Islet of Langerhans (tissue), 1 donor: ENCODE measurements around the gene RTF1.

ENCODE experiments used
- FAIRE-seq: peaks from one replicate; lab custom pipeline; 2011; peaks lifted over from hg19 to GRCh38; lab: Jason Lieb, UNC

RTF1 gene

GRCh38 chr15:41506796-41507341 lies 90.0 kb downstream of the RTF1 start:
- FAIRE-seq, result no peak

DNA sequence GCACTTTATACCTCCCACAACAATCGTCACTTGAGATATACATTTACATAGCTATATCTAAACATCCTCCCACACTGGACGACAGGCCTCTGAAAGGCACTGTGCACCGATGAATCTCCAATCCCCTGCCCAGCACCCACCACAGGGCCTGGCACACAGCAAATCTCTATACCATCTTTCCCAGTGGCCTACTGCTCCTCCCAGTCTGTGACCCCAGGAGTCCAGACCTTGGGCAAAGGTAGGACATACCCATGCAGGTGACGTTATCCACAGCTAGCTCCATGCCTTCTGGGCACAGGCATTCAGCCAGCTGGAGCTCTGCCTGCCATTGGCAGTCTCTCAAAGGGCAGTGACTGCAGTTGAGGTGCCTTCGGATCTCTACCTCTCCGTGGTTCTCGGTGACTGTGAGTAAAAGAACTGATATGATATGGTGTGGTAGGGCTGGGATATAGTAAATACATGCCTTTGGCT lies 91.0 kb downstream of the RTF1 start:
- FAIRE-seq, result no peak

DNA sequence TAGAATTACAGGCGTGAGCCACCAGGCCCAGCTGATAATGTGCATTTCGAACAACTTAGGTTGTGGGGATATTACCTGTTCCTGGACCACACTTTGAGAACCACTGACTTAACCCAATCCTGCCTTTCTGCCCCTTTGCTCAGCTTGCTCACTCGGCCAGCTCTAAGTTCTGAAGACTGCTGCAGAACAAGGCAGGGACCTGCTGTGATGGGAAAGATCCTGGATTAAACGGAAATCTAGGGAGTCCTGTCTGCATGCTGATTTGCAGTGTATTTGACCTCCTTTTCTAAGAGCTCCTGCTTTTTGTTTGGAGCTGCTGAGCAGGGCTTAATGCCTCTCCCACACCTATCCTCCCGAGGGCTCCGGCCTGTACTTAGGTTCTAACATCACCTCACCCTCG lies 93.8 kb downstream of the RTF1 start:
- no peak for FAIRE-seq

DNA sequence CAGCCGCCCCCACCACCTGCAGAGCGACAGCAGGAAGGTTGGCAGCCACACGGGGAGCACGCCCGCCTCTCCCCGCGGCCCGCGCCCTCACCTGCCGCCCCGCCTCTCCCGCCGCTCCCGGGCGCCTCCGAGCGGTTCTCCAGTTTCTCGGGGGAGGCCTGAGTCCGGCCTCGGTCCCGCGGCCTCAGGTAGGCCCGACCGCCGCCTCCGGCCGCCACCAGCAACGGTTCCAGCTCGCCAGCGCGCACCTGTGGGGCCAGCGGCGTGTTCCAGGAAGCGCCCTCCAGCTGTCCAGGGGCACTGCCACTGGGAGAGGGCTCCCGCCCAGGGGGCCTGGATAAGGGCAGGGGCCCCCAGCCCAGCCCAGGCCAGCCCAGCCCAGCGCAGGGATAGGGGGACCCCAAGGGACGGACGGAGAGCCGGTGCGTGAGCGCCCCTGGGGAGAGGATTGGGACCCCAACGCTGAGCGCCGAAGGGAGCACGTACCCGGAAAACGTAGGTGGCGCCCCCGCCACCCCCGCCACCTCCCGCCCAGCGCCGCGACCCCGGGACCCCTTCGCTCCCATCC lies 94.5 kb downstream of the RTF1 start:
- no peak for FAIRE-seq

DNA sequence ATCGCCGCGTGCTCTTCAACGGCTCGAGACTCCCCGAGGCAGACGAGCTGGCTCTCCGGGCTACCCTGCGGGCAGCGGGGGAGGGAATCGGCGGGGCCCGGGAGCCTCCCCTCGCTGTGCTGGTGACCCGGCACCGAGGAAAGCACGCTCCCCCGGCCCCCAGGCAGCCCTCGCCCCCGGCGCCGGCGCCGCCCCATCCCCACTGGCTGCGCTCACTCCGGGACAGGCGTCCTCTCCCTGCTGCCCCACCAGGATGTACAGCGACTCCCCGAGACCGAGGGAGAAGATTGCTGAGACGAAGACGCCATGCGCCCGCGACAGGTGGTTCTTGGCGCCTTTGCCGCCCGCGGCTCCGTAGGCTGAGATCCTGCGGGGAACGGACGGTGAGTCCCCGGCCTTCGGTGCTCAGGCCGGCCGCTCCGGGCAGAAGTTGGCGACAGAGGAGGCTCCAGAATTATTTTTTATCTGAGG lies 95.0 kb downstream of the RTF1 start:
- FAIRE-seq, result no peak

- FAIRE-seq, result no peak
Measured at GRCh38 chr15:41512512-41512939, 95.6 kb downstream of the RTF1 start.

DNA sequence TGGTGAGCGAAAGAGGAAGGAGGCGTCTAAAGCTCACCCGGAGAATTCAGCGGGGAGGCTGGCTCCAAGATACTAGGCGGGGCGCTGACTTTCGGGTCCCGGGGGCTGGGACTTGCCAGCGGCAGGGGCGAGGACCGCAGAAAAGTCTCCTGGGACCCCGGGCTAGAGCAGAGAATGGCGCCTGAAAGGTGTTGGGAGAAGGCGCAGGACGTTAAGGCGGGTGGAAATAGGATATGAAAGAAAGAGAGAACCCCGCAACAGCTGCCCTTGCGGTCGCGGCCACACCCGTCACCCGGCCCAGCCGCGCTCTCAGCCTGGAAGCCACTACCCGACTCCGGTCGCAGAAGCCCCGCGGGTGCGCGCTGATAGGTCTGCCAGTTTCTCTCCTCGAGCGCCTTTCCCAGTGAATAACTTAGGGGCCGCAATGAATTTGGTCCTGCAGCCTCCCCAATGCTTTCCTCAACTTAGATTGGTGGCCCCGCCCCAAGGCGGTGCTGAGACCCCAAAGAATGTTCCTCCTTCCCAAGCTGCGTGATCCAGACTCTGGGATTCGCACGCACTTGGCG lies 96.1 kb downstream of the RTF1 start:
- no peak for FAIRE-seq

DNA sequence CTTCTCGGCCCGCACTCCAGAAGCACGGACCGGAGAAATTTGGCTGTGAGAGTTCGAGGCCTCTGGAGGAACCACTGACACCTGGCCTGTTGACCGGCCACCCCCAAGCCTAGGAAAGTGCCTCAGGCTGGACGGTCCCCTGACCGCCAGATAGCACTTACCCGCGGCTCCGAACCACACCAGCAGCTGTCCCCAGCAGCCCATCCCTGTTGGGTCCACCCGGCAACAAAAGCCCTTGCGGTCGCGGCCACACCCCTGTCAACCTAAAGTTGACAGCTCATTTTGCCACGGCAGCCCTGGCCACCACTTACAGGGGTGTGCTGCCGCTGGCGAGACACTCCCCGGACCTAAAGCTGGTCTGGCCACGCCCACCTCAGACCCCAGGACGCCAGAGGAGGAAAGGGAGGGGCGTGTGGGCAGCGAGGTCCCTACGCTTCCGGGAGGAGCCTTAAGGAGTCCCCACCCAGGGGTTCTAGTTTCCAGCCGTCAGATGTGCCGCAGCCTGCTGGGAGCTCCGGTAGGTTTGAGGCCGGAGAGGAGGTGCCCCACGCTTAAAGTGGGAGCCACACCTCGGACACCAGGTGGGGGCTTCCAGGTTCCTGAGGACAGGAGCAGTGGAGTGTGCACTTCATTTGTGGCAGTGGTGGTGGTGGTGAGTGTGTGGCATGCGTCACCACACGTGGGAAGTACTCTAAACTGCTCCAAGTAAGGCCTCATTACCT lies 96.8 kb downstream of the RTF1 start, which contains the start of gene LTK:
Gene LTK (minus strand): TSS at position 322 of the 722 bp plus-strand sequence. CDS start 118 bp downstream, at position 204.
- no peak for FAIRE-seq

- no peak for FAIRE-seq
Measured at GRCh38 chr15:41517895-41518449, 101.1 kb downstream of the RTF1 start.

DNA sequence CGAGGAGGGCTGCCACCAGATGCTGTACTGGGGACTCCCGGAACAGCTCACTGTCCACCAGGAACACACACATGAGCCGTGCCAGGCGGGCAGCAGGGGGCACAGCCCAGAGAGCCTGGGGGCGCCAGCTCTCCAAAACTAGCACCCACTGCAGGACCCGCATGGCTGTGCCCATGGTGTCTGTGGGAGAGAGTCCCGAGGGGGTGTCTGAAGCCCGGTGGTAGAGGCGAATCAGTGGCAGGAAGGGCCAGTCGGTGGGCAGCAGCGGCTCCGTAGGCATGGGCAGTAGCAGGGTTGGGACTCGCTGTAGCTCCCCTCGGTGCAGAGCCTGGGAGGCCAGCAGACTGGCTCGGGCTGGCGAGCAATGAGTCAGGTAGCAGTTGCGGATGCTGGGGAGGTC lies 103.7 kb downstream of the RTF1 start:
- no peak for FAIRE-seq

DNA sequence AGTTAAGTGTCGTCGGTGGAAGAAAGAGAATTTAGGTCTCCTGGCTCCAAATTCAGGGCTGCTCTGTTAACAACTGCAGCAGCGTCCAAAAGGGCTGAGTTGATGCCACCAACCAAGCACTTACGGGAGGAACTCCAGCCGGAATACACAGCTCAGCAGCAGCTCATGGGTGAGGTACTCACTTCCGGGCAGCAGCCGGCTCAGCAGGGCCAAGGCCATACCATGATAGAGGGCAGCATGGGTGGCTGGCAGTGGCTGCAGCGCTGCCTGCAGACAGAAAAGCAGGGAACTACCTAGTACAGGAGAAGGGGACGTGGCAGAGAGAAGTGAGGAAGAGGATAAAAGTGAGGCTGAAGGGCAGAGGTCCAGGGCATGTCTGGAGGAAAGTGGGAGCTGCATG lies 104.7 kb downstream of the RTF1 start:
- FAIRE-seq, result no peak

GRCh38 chr15:41523097-41523496 lies 106.2 kb downstream of the RTF1 start:
- no peak for FAIRE-seq

- no peak for FAIRE-seq
Measured at GRCh38 chr15:41530363-41530956, 113.6 kb downstream of the RTF1 start.
